ENCODE measurements around the gene CDKAL1. TPM values are rescaled to one million over a fixed set of nuclear protein-coding genes. Genes with fewer than 3 reads are reported as not detected.

The CDKAL1 gene
- total and polyA plus RNA-seq, 2 of the 8 experiments (the other 6 are each of a cell fraction or from before 2014, with no cell fraction given), result 8.4 to 24.6 TPM

DNA sequence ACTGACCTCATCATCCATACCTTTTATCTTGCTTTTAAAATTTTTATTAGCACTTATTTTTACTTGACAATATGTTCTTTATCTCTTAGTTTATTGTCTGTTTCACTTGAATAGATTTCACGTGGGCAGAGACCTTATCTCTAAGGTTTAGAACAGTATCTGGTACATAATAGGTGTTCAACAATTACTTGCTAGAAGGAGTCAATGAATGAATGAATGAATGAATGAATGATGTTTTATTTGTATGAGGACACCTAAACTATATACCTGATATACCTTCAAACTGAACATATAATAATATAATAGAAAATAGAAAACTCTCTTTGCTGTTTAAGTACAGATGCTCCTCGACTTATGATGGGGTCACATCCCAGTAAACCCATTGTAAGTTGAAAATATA lies 412.6 kb downstream of the CDKAL1 start:
- FAIRE-seq, result no peak
- ChIA-PET POLR2A (ENCODE audit: partially characterized antibody) (no interaction called here), CTCF (ENCODE audit: partially characterized antibody) (interaction anchor here (1.1 kb wide), 1 partner anchor 183 kb away, joined by 4 read pairs; no protein-coding TSS in a partner anchor)
- no peak for TF ChIP-seq BRCA1 (IDR thresholded peaks at IDR 0.05; ENCODE audit: low read depth, low read length)
- TF ChIP-seq RAD21 (IDR thresholded peaks at IDR 0.05 in 1 of 2, conservative IDR thresholded peaks at IDR 0.05 in 1 of 2; ENCODE audit: low read depth in 2 of 2, low read length in 2 of 2), result no peak
- TF ChIP-seq ASH2L (IDR thresholded peaks at IDR 0.05; ENCODE audit: low read length), result no peak
- TF ChIP-seq RXRA (IDR thresholded peaks at IDR 0.05; ENCODE audit: insufficient read depth, low read depth, low read length), result no peak
- no peak for TF ChIP-seq ATF2 (IDR thresholded peaks at IDR 0.05; ENCODE audit: low read length)
- no peak for TF ChIP-seq CREB1 (IDR thresholded peaks at IDR 0.05)
- no peak for TF ChIP-seq BACH1 (IDR thresholded peaks at IDR 0.05; ENCODE audit: low read length)
- no peak for TF ChIP-seq JUND (IDR thresholded peaks at IDR 0.05; ENCODE audit: low read length)
- no peak for TF ChIP-seq TBP (IDR thresholded peaks at IDR 0.05; ENCODE audit: low read depth, low read length)
- no peak for TF ChIP-seq POLR2AphosphoS5 (IDR thresholded peaks at IDR 0.05; ENCODE audit: low read depth, low read length)
- no peak for TF ChIP-seq HDAC2 (IDR thresholded peaks at IDR 0.05; ENCODE audit: borderline replicate concordance in 1 of 2, low read depth in 2 of 2, low read length in 2 of 2)
- TF ChIP-seq TAF7 (optimal IDR thresholded peaks at IDR 0.05; ENCODE audit: borderline replicate concordance, low read depth, low read length), result no peak
- no peak for TF ChIP-seq TAF1 (IDR thresholded peaks at IDR 0.05; ENCODE audit: low read depth, low read length)
- TF ChIP-seq SIX5 (IDR thresholded peaks at IDR 0.05; ENCODE audit: low read depth, low read length), result no peak

More for the DNA sequence above, 412.6 kb downstream of the CDKAL1 start:
- H3K27ac ChIP-seq (ENCODE audit: low read depth, low read length), result no peak overlapping the region
- H2AK5ac ChIP-seq (ENCODE audit: low read depth, low read length), result no peak overlapping the region
- no peak overlapping the region for H2AFZ ChIP-seq (ENCODE audit: low read length)
- H3K14ac ChIP-seq (ENCODE audit: insufficient read length), result no peak overlapping the region
- no peak overlapping the region for H2BK120ac ChIP-seq (replicated peaks; ENCODE audit: low read depth, low read length)
- H3K23me2 ChIP-seq (ENCODE audit: low read depth, low read length), result no peaks in the 10 kb centered on the region
- no peak overlapping the region for H3K4me3 ChIP-seq (ENCODE audit: extremely low read depth in 1 of 4, insufficient read depth in 2 of 4, low read depth in 3 of 4, low read length in 4 of 4)
- no peak overlapping the region for H4K8ac ChIP-seq (ENCODE audit: extremely low read depth, insufficient read depth, low read length)
- no peak overlapping the region for H3K4me2 ChIP-seq (ENCODE audit: insufficient read depth in 1 of 2, low read depth in 2 of 2, low read length in 2 of 2)
- no peak overlapping the region for H3K23ac ChIP-seq (ENCODE audit: insufficient read length)
- no peaks in the 10 kb centered on the region for H3K36me3 ChIP-seq (ENCODE audit: control insufficient read depth in 2 of 4, insufficient read depth in 4 of 4, low read length in 3 of 4)
- no peaks in the 10 kb centered on the region for H3K79me2 ChIP-seq (ENCODE audit: control insufficient read depth in 1 of 2, insufficient read depth in 2 of 2, low read length in 2 of 2)
- H3K4ac ChIP-seq (replicated peaks; ENCODE audit: insufficient read length, low read depth, low read length), result no peak overlapping the region
- H3K4me1 ChIP-seq (replicated peaks in 1 of 4; ENCODE audit: control insufficient read depth in 3 of 4, insufficient read depth in 4 of 4, low read length in 3 of 4), result no peaks in the 10 kb centered on the region
- no peaks in the 10 kb centered on the region for H4K20me1 ChIP-seq (replicated peaks in 1 of 2; ENCODE audit: control insufficient read depth in 1 of 2, insufficient read depth in 2 of 2, low read length in 2 of 2)
- H3K18ac ChIP-seq (ENCODE audit: extremely low read depth, low read length), result no peak overlapping the region
- H4K5ac ChIP-seq (ENCODE audit: insufficient read length, low read depth, low read length), result no peak overlapping the region
- no peaks in the 10 kb centered on the region for H3K79me1 ChIP-seq (ENCODE audit: low read depth, low read length)
- H3K9me3 ChIP-seq (ENCODE audit: insufficient read depth in 2 of 2, low read depth in 1 of 2, low read length in 1 of 2), result 0 out of 4 replicates have a peak, but pooled peaks cover 0 to 5% of the 10 kb centered on the region in 2 experiments
- H3K9ac ChIP-seq (replicated peaks in 1 of 4; ENCODE audit: extremely low read depth in 1 of 4, low read depth in 3 of 4, low read length in 3 of 4), result no peak overlapping the region
- WGBS, 2 experiments (ENCODE audit: extremely low coverage in 1 of 2, insufficient coverage in 1 of 2, insufficient read length in 1 of 2, insufficient replicate concordance in 2 of 2, low coverage in 1 of 2, low lambda C conversion rate in 2 of 2, missing lambda C conversion rate in 1 of 2), result 88% methylated on average over 2 of the region's 2 CpGs; no CpG with 5 or more reads in 1 of the 2 experiments
- no peak overlapping the region for H2BK15ac ChIP-seq (ENCODE audit: low read length)
- no peaks in the 10 kb centered on the region for H3K27me3 ChIP-seq (replicated peaks in 1 of 4; ENCODE audit: control insufficient read depth in 3 of 4, extremely low read depth in 1 of 4, insufficient read depth in 3 of 4, low read length in 3 of 4)
- H2BK5ac ChIP-seq (ENCODE audit: low read depth, low read length), result no peak overlapping the region
- no peak overlapping the region for H2BK12ac ChIP-seq (ENCODE audit: low read depth, low read length)
- no peak overlapping the region for H2BK20ac ChIP-seq (ENCODE audit: low read length)
- no peak overlapping the region for H3K56ac ChIP-seq (replicated peaks; ENCODE audit: insufficient read length, low read depth, low read length)
- no peak for DNase-seq (ENCODE audit: low read depth in 1 of 2, low spot score in 2 of 2)
- no peak overlapping the region for H4K91ac ChIP-seq (replicated peaks; ENCODE audit: insufficient read length, low read length)

Measured in H1 (cell line).